WTC11 (cell line): ENCODE data around the gene DENND6A. TPM values are rescaled to one million over a fixed set of nuclear protein-coding genes. Genes with fewer than 3 reads are reported as not detected.

Experiments
- ATAC-seq: fragments of 200-7000 bp; cut with Tn5 transposase; 2 replicates; pipeline ENCODE4 v1.10.0; 2021; ENCODE audit warnings: mild to moderate bottlenecking, moderate library complexity
- CTCF ChIA-PET: fragments of 300-600 bp; sonication (Branson Sonifier 250); formaldehyde crosslinking; loops from one replicate; lab custom pipeline; 2021; ENCODE audit warnings: antibody characterized with exemption; lab: Charles Lee
- POLR2A ChIA-PET: fragments of 350-600 bp; sonication (Branson Sonifier 250); formaldehyde crosslinking; loops from one replicate; lab custom pipeline; 2021; ENCODE audit warnings: antibody characterized with exemption; lab: Charles Lee
- DNase-seq: peaks from one replicate; pipeline ENCODE4 v3.0.0; 2021; ENCODE audit warnings: low spot score
- H3K27ac Mint-ChIP-seq: 2 replicates; pipeline ENCODE4 v1.8.0; 2021; ENCODE audit warnings: mixed read lengths
- H3K27me3 Mint-ChIP-seq: 2 replicates; pipeline ENCODE4 v1.8.0; 2021; ENCODE audit warnings: low read depth, mild to moderate bottlenecking, moderate library complexity, mixed read lengths
- H3K36me3 Mint-ChIP-seq: 2 replicates; pipeline ENCODE4 v1.8.0; 2021; ENCODE audit warnings: mixed read lengths
- H3K4me1 Mint-ChIP-seq: 2 replicates; pipeline ENCODE4 v1.8.0; 2022; ENCODE audit warnings: mixed read lengths
- H3K4me3 Mint-ChIP-seq: 2 replicates; pipeline ENCODE4 v1.8.0; 2021; ENCODE audit warnings: mild to moderate bottlenecking, moderate library complexity, mixed read lengths
- H3K9me3 Mint-ChIP-seq: 2 replicates; pipeline ENCODE4 v1.8.0; 2021; ENCODE audit warnings: mixed read lengths
- AFF4 ChIP-seq: sonication (generic); formaldehyde crosslinking; IDR thresholded peaks from 2 replicates; pipeline ENCODE4 v1.8.1; 2023; ENCODE audit warnings: mild to moderate bottlenecking, missing genetic modification reagents, borderline replicate concordance
- CDX4 ChIP-seq: fragments of 250-450 bp; sonication (Bioruptor Pico); IDR thresholded peaks from 2 replicates; pipeline ENCODE4 v1.9.0; 2021; ENCODE audit warnings: moderate library complexity, mild to moderate bottlenecking, inconsistent platforms, borderline replicate concordance
- ERG ChIP-seq: fragments of 250-450 bp; sonication (Bioruptor Pico); IDR thresholded peaks from 2 replicates; pipeline ENCODE4 v1.8.0; 2021; ENCODE audit warnings: mild to moderate bottlenecking
- GABPB1 ChIP-seq: sonication (generic); formaldehyde crosslinking; IDR thresholded peaks from 2 replicates; pipeline ENCODE4 v1.8.1; 2023; ENCODE audit warnings: mild to moderate bottlenecking, missing genetic modification reagents
- IRF2 ChIP-seq: sonication (generic); formaldehyde crosslinking; IDR thresholded peaks from 2 replicates; pipeline ENCODE4 v1.8.0; 2022; ENCODE audit warnings: low read depth, missing genetic modification reagents, borderline replicate concordance
- MYBL2 ChIP-seq: sonication (generic); formaldehyde crosslinking; IDR thresholded peaks from 2 replicates; pipeline ENCODE4 v1.8.1; 2023; ENCODE audit warnings: mild to moderate bottlenecking, moderate library complexity, missing genetic modification reagents
- NFATC4 ChIP-seq: fragments of 250-450 bp; sonication (Bioruptor Pico); IDR thresholded peaks from 2 replicates; pipeline ENCODE4 v1.9.0; 2021; ENCODE audit warnings: mild to moderate bottlenecking
- NR1H2 ChIP-seq: sonication (generic); formaldehyde crosslinking; IDR thresholded peaks from 2 replicates; pipeline ENCODE4 v1.9.0; 2021; ENCODE audit warnings: mild to moderate bottlenecking, moderate library complexity, missing genetic modification reagents
- NR3C1 ChIP-seq: sonication (generic); formaldehyde crosslinking; conservative IDR thresholded peaks from 2 replicates; pipeline ENCODE4 v1.8.1; 2023; ENCODE audit warnings: low read depth, mild to moderate bottlenecking, missing genetic modification reagents
- SOX15 ChIP-seq: fragments of 250-450 bp; sonication (Bioruptor Pico); IDR thresholded peaks from 2 replicates; pipeline ENCODE4 v1.9.0; 2021; ENCODE audit warnings: mild to moderate bottlenecking
- SP1 ChIP-seq: sonication (generic); formaldehyde crosslinking; conservative IDR thresholded peaks from 2 replicates; pipeline ENCODE4 v1.8.1; 2022; ENCODE audit warnings: missing genetic modification reagents
- TEAD4 ChIP-seq: sonication (generic); formaldehyde crosslinking; IDR thresholded peaks from 2 replicates; pipeline ENCODE4 v1.8.0; 2022; ENCODE audit warnings: mild to moderate bottlenecking, missing genetic modification reagents
- ZNF138 ChIP-seq: sonication (generic); formaldehyde crosslinking; conservative IDR thresholded peaks from 2 replicates; pipeline ENCODE4 v1.8.1; 2022; ENCODE audit warnings: mild to moderate bottlenecking, moderate library complexity, missing genetic modification reagents
- ZNF396 ChIP-seq: fragments of 250-450 bp; sonication (Bioruptor Pico); IDR thresholded peaks from 2 replicates; pipeline ENCODE4 v1.8.0; 2021; ENCODE audit warnings: mild to moderate bottlenecking, moderate library complexity, borderline replicate concordance
- ZNF425 ChIP-seq: fragments of 250-450 bp; sonication (Bioruptor Pico); conservative IDR thresholded peaks from 2 replicates; pipeline ENCODE4 v1.9.0; 2021; ENCODE audit warnings: mild to moderate bottlenecking
- ZNF532 ChIP-seq: fragments of 250-450 bp; sonication (Bioruptor Pico); IDR thresholded peaks from 2 replicates; pipeline ENCODE4 v1.9.0; 2021; ENCODE audit warnings: mild to moderate bottlenecking, borderline replicate concordance
- ZNF671 ChIP-seq: fragments of 250-450 bp; sonication (Bioruptor Pico); IDR thresholded peaks from 2 replicates; pipeline ENCODE4 v1.8.0; 2021; ENCODE audit warnings: mild to moderate bottlenecking
- total RNA-seq: library from RNA; stranded (reverse); gene quantifications from 3 replicates; pipeline ENCODE4 v1.2.3, GENCODE V29; 2021

Gene DENND6A
- total RNA-seq, 1 experiment from 2014 or later = 13.9 TPM

- no peak for DNase-seq
- ChIA-PET POLR2A (interaction anchor here (0.7 kb wide), 1 partner anchor 84 kb away, joined by 5 read pairs; the partner anchor contains the start of gene ARF4), CTCF (no interaction called here)
- Mint-ChIP-seq H3K9me3 (no peaks in the 10 kb centered on the region), H3K36me3 (no peaks in the 10 kb centered on the region), H3K4me1 (no peaks in the 10 kb centered on the region), H3K4me3 (no peak overlapping the region), H3K27me3 (no peaks in the 10 kb centered on the region), H3K27ac (no peak overlapping the region)
- TF ChIP-seq ERG (CRISPR knock-in tag) (no peak), ZNF138 (CRISPR knock-in tag) (no peak), ZNF425 (CRISPR knock-in tag) (no peak), IRF2 (CRISPR knock-in tag) (no peak)
- ATAC-seq = no peak
These were observed 11.2 kb downstream of the DENND6A start for GRCh38 chr3:57681691-57682090.

GRCh38 chr3:57680046-57680445 is 12.8 kb downstream of the DENND6A start:
- Mint-ChIP-seq H3K27me3 (no peaks in the 10 kb centered on the region), H3K36me3 (no peaks in the 10 kb centered on the region), H3K4me3 (no peak overlapping the region), H3K4me1 (no peaks in the 10 kb centered on the region), H3K9me3 (no peaks in the 10 kb centered on the region), H3K27ac (no peak overlapping the region)
- TF ChIP-seq CDX4 (no peak), ZNF396 (CRISPR knock-in tag) (no peak), AFF4 (CRISPR knock-in tag) (no peak), MYBL2 (CRISPR knock-in tag) (no peak), TEAD4 (CRISPR knock-in tag) (no peak), GABPB1 (CRISPR knock-in tag) (no peak), ZNF532 (no peak), NR3C1 (no peak), ZNF671 (no peak), SP1 (CRISPR knock-in tag) (no peak), NFATC4 (CRISPR knock-in tag) (no peak), IRF2 (CRISPR knock-in tag) (no peak), NR1H2 (no peak), SOX15 (CRISPR knock-in tag) (no peak)
- POLR2A ChIA-PET = interaction anchor here (0.5 kb wide), 1 partner anchor 133 kb away, joined by 6 read pairs; no protein-coding TSS in a partner anchor
- DNase-seq = no peak
- ATAC-seq = no peak
- CTCF ChIA-PET = interaction anchor here (0.5 kb wide), 1 partner anchor 165 kb away, joined by 3 read pairs; no protein-coding TSS in a partner anchor
